OCI-LY3 (cell line): ENCODE data around the gene HEXD.

ENCODE experiments used
- CTCF ChIP-seq: fragments of 200-600, 300-600 bp; sonication (generic); IDR thresholded peaks from 2 replicates; pipeline ENCODE4 v1.5.1; 2014; ENCODE audit warnings: antibody characterized with exemption, low read length, low read depth
- EZH2phosphoT487 ChIP-seq: fragments of 200-600 bp; shearing (Covaris generic); IDR thresholded peaks from 2 replicates; pipeline ENCODE4 v1.6.1; 2018; ENCODE audit warnings: antibody characterized with exemption, mixed run types, low read depth

GRCh38 chr17:82435103-82435502 is 17.0 kb downstream of the HEXD start:
- TF ChIP-seq CTCF (no peak), EZH2phosphoT487 (no peak)
